Measurements from ENCODE around the gene STOM.

DNA sequence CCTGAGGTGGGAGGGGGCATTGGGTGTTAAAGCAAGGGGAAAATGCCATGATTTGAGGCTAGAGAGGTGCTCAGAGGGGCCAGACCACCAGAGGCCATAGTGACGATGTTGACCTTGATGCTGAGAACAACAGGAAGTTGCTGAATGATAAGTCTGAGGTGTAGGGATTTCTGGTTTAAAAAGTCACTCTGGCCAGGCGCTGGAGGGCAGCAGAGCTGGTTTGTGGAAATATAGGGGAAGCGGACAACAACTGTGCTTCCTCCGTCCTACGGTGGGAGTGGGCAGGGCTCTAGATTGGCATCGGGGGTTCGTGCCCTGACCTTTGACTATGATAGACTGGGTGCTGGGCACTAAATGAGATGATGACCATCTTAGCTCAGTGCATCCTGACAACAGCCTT is 44.7 kb downstream of the STOM start:
- TF ChIP-seq, protein P1, sequence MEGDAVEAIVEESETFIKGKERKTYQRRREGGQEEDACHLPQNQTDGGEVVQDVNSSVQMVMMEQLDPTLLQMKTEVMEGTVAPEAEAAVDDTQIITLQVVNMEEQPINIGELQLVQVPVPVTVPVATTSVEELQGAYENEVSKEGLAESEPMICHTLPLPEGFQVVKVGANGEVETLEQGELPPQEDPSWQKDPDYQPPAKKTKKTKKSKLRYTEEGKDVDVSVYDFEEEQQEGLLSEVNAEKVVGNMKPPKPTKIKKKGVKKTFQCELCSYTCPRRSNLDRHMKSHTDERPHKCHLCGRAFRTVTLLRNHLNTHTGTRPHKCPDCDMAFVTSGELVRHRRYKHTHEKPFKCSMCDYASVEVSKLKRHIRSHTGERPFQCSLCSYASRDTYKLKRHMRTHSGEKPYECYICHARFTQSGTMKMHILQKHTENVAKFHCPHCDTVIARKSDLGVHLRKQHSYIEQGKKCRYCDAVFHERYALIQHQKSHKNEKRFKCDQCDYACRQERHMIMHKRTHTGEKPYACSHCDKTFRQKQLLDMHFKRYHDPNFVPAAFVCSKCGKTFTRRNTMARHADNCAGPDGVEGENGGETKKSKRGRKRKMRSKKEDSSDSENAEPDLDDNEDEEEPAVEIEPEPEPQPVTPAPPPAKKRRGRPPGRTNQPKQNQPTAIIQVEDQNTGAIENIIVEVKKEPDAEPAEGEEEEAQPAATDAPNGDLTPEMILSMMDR (IDR thresholded peaks at IDR 0.05) = no peak
- no peak for TF ChIP-seq EZH2 (IDR thresholded peaks at IDR 0.05; ENCODE audit: borderline replicate concordance, insufficient read depth, low read depth, low read length, poor library complexity, severe bottlenecking)

Measured in B cell (primary cell).